Mammary epithelial cell (primary cell): ENCODE data around the gene PRR35.

Experiments used
- EZH2 ChIP-seq: IDR thresholded peaks from 2 replicates; pipeline ENCODE4 v1.6.1; 2012; ENCODE audit warnings: low read length, inconsistent platforms, borderline replicate concordance
- TF ChIP-seq, protein P1 (sequence below), 2 donors: IDR thresholded peaks in 1 of 2; conservative IDR thresholded peaks in 1 of 2; 2 replicates each; pipeline ENCODE4 v1.5.1; 2011 to 2012; ENCODE audit warnings: inconsistent platforms in 2 of 2, low read length in 2 of 2, mild to moderate bottlenecking in 2 of 2, control low read depth in 1 of 2, low read depth in 1 of 2; ENCODE audit not compliant: insufficient read depth in 1 of 2; ENCODE audit errors: extremely low read depth in 1 of 2

DNA sequence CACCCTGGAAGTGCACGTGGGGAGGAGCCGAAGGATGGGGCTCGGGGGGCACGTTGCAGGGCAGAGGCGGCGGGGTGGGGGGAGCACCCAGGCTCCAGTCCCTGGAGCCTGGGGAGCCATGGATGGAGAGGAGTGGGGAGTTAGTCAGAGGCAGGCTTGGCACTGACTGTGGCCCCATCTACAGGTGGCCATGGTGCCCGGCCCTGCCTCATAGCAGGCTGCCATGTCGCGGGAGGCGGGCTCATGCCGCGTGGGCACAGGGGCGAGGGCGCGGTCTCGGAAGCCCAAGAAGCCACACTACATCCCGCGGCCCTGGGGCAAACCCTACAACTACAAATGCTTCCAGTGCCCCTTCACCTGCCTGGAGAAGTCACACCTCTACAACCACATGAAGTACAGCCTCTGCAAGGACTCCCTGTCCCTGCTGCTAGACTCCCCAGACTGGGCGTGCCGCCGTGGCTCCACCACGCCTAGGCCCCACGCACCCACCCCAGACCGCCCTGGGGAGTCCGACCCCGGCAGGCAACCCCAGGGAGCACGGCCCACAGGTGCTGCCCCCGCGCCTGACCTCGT is 3.0 kb downstream of the PRR35 start:
- TF ChIP-seq, protein P1, sequence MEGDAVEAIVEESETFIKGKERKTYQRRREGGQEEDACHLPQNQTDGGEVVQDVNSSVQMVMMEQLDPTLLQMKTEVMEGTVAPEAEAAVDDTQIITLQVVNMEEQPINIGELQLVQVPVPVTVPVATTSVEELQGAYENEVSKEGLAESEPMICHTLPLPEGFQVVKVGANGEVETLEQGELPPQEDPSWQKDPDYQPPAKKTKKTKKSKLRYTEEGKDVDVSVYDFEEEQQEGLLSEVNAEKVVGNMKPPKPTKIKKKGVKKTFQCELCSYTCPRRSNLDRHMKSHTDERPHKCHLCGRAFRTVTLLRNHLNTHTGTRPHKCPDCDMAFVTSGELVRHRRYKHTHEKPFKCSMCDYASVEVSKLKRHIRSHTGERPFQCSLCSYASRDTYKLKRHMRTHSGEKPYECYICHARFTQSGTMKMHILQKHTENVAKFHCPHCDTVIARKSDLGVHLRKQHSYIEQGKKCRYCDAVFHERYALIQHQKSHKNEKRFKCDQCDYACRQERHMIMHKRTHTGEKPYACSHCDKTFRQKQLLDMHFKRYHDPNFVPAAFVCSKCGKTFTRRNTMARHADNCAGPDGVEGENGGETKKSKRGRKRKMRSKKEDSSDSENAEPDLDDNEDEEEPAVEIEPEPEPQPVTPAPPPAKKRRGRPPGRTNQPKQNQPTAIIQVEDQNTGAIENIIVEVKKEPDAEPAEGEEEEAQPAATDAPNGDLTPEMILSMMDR (conservative IDR thresholded peaks at IDR 0.05 in 1 of 2, IDR thresholded peaks at IDR 0.05 in 1 of 2; ENCODE audit: extremely low read depth in 1 of 2, insufficient read depth in 1 of 2, low read depth in 1 of 2, low read length in 2 of 2): peak in 1 of 2 donors; percentile 8
- no peak for TF ChIP-seq EZH2
